ENCODE data around the gene PRKCG.

Gene PRKCG

GRCh38 chr19:53869805-53870484 lies 12.1 kb upstream of the PRKCG start:
- Histone ChIP-seq H3K4me3 (peak overlapping the region; percentile 61 to 81 (median 73)), H3K27ac (peak overlapping the region in 20 of 21 experiments; percentile 29 to 95 (median 88))

GRCh38 chr19:53870485-53870844 lies 11.5 kb upstream of the PRKCG start:
- peak overlapping the region in 15 of 21 experiments; percentile 17 to 94 (median 84) for H3K27ac ChIP-seq

GRCh38 chr19:53871454-53871853 lies 10.5 kb upstream of the PRKCG start:
- Histone ChIP-seq H3K4me3 (no peak overlapping the region), H3K27ac (peak overlapping the region in 6 of 21 experiments; percentile 19 to 91 (median 29))

More at GRCh38 chr19:53870485-53870844, 11.5 kb upstream of the PRKCG start:
- peak overlapping the region in 3 of 7 experiments; percentile 66 to 73 (median 73) for H3K4me3 ChIP-seq

GRCh38 chr19:53872762-53873161 lies 9.2 kb upstream of the PRKCG start:
- peak overlapping the region in 2 of 21 experiments; percentile 12 to 23 for H3K27ac ChIP-seq
- no peak overlapping the region for H3K4me3 ChIP-seq

GRCh38 chr19:53873773-53874605 lies 8.0 kb upstream of the PRKCG start:
- Histone ChIP-seq H3K4me3 (no peak overlapping the region), H3K27ac (peak overlapping the region in 2 of 21 experiments; percentile 14 to 51)

GRCh38 chr19:53874606-53874990 lies 7.4 kb upstream of the PRKCG start:
- H3K4me3 ChIP-seq, result no peak overlapping the region
- peak overlapping the region in 3 of 21 experiments; percentile 14 to 52 (median 51) for H3K27ac ChIP-seq

- Histone ChIP-seq H3K27ac (no peak overlapping the region), H3K4me3 (no peak overlapping the region)
Measured at GRCh38 chr19:53875602-53876325, 6.2 kb upstream of the PRKCG start.

GRCh38 chr19:53876651-53877224 lies 5.3 kb upstream of the PRKCG start:
- Histone ChIP-seq H3K4me3 (no peak overlapping the region), H3K27ac (no peak overlapping the region)

- H3K27ac ChIP-seq, result no peak overlapping the region
Measured at GRCh38 chr19:53877361-53877766, 4.6 kb upstream of the PRKCG start.

GRCh38 chr19:53878776-53879139 lies 3.2 kb upstream of the PRKCG start:
- peak overlapping the region in 1 of 21 experiments; percentile 50 for H3K27ac ChIP-seq
- H3K4me3 ChIP-seq, result peak overlapping the region; percentile 29 to 45 (median 40)

More at GRCh38 chr19:53877361-53877766, 4.6 kb upstream of the PRKCG start:
- no peak overlapping the region for H3K4me3 ChIP-seq

- H3K27ac ChIP-seq, result peak overlapping the region in 1 of 21 experiments; percentile 50
Measured at GRCh38 chr19:53879140-53880081, 2.6 kb upstream of the PRKCG start.

GRCh38 chr19:53880711-53881481 lies 1.1 kb upstream of the PRKCG start:
- no peak overlapping the region for H3K27ac ChIP-seq
- H3K4me3 ChIP-seq, result peak overlapping the region in 1 of 7 experiments; percentile 10

More at GRCh38 chr19:53879140-53880081, 2.6 kb upstream of the PRKCG start:
- H3K4me3 ChIP-seq, result peak overlapping the region; percentile 29 to 45 (median 40)

GRCh38 chr19:53882391-53883050 lies 524 bp downstream of the PRKCG start:
- no peak overlapping the region for H3K27ac ChIP-seq
- H3K4me3 ChIP-seq, result peak overlapping the region in 2 of 7 experiments; percentile 12 to 17

GRCh38 chr19:53883231-53883661 lies 1.2 kb downstream of the PRKCG start:
- Histone ChIP-seq H3K4me3 (no peak overlapping the region), H3K27ac (no peak overlapping the region)

GRCh38 chr19:53883741-53884140 lies 1.7 kb downstream of the PRKCG start:
- Histone ChIP-seq H3K27ac (no peak overlapping the region), H3K4me3 (no peak overlapping the region)

GRCh38 chr19:53884256-53884655 lies 2.3 kb downstream of the PRKCG start:
- no peak overlapping the region for H3K27ac ChIP-seq
- H3K4me3 ChIP-seq, result no peak overlapping the region

GRCh38 chr19:53885036-53885435 lies 3.0 kb downstream of the PRKCG start:
- no peak overlapping the region for H3K27ac ChIP-seq
- no peak overlapping the region for H3K4me3 ChIP-seq

Measured in skin epidermis (tissue), 12 donors.